Ovary (tissue), 1 donor: ENCODE results near the gene SHANK2.

Source experiments
- EP300 ChIP-seq: sonication (generic); formaldehyde crosslinking; IDR thresholded peaks from one replicate; pipeline ENCODE4 v1.6.1; 2017; ENCODE audit warnings: antibody characterized with exemption
- POLR2A ChIP-seq: fragments of 450-650 bp; IDR thresholded peaks from one replicate; pipeline ENCODE4 v1.6.1; 2017; ENCODE audit warnings: antibody characterized with exemption, mild to moderate bottlenecking, moderate library complexity

DNA sequence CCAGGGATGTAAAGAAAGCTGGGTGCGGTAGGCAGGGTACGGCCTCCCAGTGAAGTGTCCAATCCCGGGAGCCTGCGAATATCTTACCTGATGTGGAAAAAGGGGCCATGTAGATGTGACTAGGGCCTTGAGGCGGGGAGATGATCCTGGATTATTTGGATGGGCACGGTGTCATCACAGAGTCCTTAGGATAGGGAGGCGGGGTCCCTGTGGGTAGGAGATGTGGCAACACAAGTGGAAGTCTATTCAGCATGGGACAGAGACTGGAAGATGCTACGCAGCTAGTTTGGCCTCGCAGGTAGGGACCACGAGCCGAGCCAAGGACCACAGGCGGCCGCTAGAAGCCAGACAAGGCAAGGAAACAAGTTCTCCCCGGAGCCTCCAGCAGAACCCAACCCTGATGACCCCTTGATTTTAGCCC, 46.4 kb upstream of the SHANK2 start:
- TF ChIP-seq POLR2A (no peak), EP300 (no peak)
